Gastrocnemius medialis (tissue), 4 donors: ENCODE measurements around the gene TBC1D32. TPM values are rescaled to one million over a fixed set of nuclear protein-coding genes. Genes with fewer than 3 reads are reported as not detected.
"Not testable (repeated sequence)": the region's sequence is repeated elsewhere in the genome, so short reads cannot be mapped to it uniquely, and the experiment has no call there.

Source experiments
- ATAC-seq, 2 donors: fragments of 150-250 bp; one replicate each; pipeline ENCODE4 v1.9.1; 2016
- DNase-seq, 2 donors: peaks; one replicate each; pipeline ENCODE4 v3.0.0-alpha.2; 2019
- H3K27ac ChIP-seq, 4 donors: fragments of 200-600 bp; sonication (generic); 1 replicate in 1 of 4; 2 replicates in 3 of 4; pipeline ENCODE4 v1.5.1; 2016 to 2018; ENCODE audit warnings: mild to moderate bottlenecking in 2 of 4, moderate library complexity in 1 of 4
- H3K27me3 ChIP-seq, 3 donors: fragments of 200-600 bp; sonication (generic) in 2 of 3; 1 replicate in 1 of 3; 2 replicates in 2 of 3; pipeline versions ENCODE4 v1.5.1 to v1.6.0; 2016 to 2019; ENCODE audit warnings: mild to moderate bottlenecking in 1 of 3, moderate library complexity in 1 of 3
- H3K36me3 ChIP-seq, 2 donors: fragments of 200-600 bp; sonication (generic) in 1 of 2; one replicate each; pipeline ENCODE4 v1.5.1; 2017 to 2018
- H3K4me1 ChIP-seq, 2 donors: fragments of 200-600 bp; sonication (generic) in 1 of 2; one replicate each; pipeline ENCODE4 v1.5.1; 2016 to 2017; ENCODE audit warnings: mild to moderate bottlenecking in 2 of 2
- H3K4me3 ChIP-seq, 4 donors: fragments of 200-600 bp; sonication (generic) in 3 of 4; 1 replicate in 1 of 4; 2 replicates in 3 of 4; pipeline ENCODE4 v1.5.1; 2016 to 2019; ENCODE audit warnings: mild to moderate bottlenecking in 2 of 4
- H3K9me3 ChIP-seq, 3 donors: fragments of 200-600 bp; sonication (generic) in 2 of 3; 1 replicate in 1 of 3; 2 replicates in 2 of 3; pipeline ENCODE4 v1.5.1; 2016 to 2019
- POLR2A ChIP-seq, 2 donors: fragments of 450-650 bp; IDR thresholded peaks; one replicate each; pipeline ENCODE4 v1.6.1; 2017; ENCODE audit warnings: antibody characterized with exemption in 2 of 2, mild to moderate bottlenecking in 2 of 2, moderate library complexity in 2 of 2
- in situ Hi-C, 4 donors: fragments of 200-750 bp; cut with MboI; loops; one replicate each; pipeline versions ENCODE4 v1.15.0 to v1.8.0; 2017; ENCODE audit warnings: low sequenced_read_pairs in 4 of 4
- intact Hi-C: fragments of 100-400 bp; cut with DNase I; formaldehyde crosslinking; loops from one replicate; pipeline ENCODE4 v1.15.1; 2023; ENCODE audit warnings: low total_unique reads
- total RNA-seq, 4 donors: library from RNA; depleted of rRNA; stranded (reverse); fragments of >200 nt; gene quantifications; one replicate each; pipeline versions ENCODE4 v1.1.0 to v1.2.3, GENCODE V29; 2016
- TF ChIP-seq, protein P1 (sequence below), 5 experiments: fragments of 450-650 bp in 3 of 5; fragments of 200-600 bp in 2 of 5; sonication (generic) in 2 of 5; IDR thresholded peaks in 4 of 5; conservative IDR thresholded peaks in 1 of 5; 1 replicate in 4 of 5; 2 replicates in 1 of 5; pipeline ENCODE4 v1.5.1; 2016 to 2019; ENCODE audit warnings: antibody characterized with exemption in 5 of 5, mild to moderate bottlenecking in 3 of 5, moderate library complexity in 3 of 5

The TBC1D32 gene
- total RNA-seq, 4 donors from 2014 or later, result 0.07 to 1.2 (median 0.43) TPM

GRCh38 chr6:121043211-121043610, 291.1 kb downstream of the TBC1D32 start:
- H3K9me3 ChIP-seq, DNase-seq, in situ Hi-C loops, intact Hi-C loops, H3K27me3 ChIP-seq, H3K36me3 ChIP-seq, ATAC-seq, H3K27ac ChIP-seq, H3K4me1 ChIP-seq, H3K4me3 ChIP-seq: not testable (repeated sequence)

GRCh38 chr6:121042766-121043165, 291.5 kb downstream of the TBC1D32 start:
- ATAC-seq, result no peak
- intact Hi-C loops, result no loop called here
- Histone ChIP-seq H3K4me3 (no peak overlapping the region), H3K27me3 (no peaks in the 10 kb centered on the region), H3K27ac (no peak overlapping the region), H3K9me3 (no peaks in the 10 kb centered on the region), H3K36me3 (no peaks in the 10 kb centered on the region), H3K4me1 (no peaks in the 10 kb centered on the region)
- no peak for DNase-seq
- no peak for TF ChIP-seq POLR2A (IDR thresholded peaks at IDR 0.05)
- TF ChIP-seq, protein P1, sequence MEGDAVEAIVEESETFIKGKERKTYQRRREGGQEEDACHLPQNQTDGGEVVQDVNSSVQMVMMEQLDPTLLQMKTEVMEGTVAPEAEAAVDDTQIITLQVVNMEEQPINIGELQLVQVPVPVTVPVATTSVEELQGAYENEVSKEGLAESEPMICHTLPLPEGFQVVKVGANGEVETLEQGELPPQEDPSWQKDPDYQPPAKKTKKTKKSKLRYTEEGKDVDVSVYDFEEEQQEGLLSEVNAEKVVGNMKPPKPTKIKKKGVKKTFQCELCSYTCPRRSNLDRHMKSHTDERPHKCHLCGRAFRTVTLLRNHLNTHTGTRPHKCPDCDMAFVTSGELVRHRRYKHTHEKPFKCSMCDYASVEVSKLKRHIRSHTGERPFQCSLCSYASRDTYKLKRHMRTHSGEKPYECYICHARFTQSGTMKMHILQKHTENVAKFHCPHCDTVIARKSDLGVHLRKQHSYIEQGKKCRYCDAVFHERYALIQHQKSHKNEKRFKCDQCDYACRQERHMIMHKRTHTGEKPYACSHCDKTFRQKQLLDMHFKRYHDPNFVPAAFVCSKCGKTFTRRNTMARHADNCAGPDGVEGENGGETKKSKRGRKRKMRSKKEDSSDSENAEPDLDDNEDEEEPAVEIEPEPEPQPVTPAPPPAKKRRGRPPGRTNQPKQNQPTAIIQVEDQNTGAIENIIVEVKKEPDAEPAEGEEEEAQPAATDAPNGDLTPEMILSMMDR (IDR thresholded peaks at IDR 0.05 in 4 of 5, conservative IDR thresholded peaks at IDR 0.05 in 1 of 5), result no peak
- in situ Hi-C loops, result no loop called here

DNA sequence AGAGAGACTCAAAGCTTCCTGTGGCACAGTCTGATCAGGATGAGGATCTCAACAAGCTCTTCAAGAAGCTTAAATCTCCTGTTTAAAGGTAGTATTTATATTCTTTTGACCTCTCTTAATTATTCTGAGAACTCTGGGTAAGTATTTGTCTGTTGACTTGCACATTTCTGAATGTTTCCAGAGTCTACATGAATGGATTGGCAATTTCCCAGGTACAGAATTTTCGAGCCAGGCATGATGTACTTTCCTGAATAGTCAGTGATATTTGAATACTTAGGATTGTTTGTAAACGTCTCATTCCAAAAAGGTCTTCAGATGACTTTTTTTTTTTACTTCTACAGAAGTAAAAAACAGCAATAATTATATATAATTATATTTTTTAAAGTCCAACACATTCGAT, 293.4 kb downstream of the TBC1D32 start:
- DNase-seq (no peak), ATAC-seq (no peak)
- TF ChIP-seq POLR2A (IDR thresholded peaks at IDR 0.05), result no peak
- TF ChIP-seq, protein P1 (IDR thresholded peaks at IDR 0.05 in 4 of 5, conservative IDR thresholded peaks at IDR 0.05 in 1 of 5), result no peak
- Histone ChIP-seq H3K4me3 (no peak overlapping the region), H3K27ac (no peak overlapping the region), H3K9me3 (no peaks in the 10 kb centered on the region), H3K4me1 (no peaks in the 10 kb centered on the region), H3K27me3 (no peaks in the 10 kb centered on the region), H3K36me3 (no peaks in the 10 kb centered on the region)
- in situ Hi-C loops (no loop called here), intact Hi-C loops (no loop called here)

DNA sequence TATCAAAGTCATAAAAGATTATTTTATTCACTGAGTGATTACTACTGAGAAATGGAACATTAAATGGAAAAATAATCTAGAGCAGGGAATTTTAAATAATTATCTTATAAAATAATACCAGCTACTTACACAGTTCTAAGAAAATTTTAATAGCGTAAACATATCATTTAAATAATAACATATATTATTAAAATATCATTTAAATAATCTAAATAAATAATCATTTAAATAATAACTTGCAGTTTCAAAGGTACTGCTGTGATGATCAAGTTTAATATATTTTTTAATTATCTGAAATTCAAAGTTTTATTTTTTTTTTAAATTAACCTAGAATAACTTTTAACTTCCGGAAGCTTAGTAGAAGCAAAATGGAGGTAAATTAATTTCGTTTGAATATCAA, 301.2 kb downstream of the TBC1D32 start:
- intact Hi-C loops (no loop called here), in situ Hi-C loops (no loop called here)
- DNase-seq (no peak), ATAC-seq (no peak)
- H3K27ac ChIP-seq, result no peak overlapping the region
- no peaks in the 10 kb centered on the region for H3K27me3 ChIP-seq
- no peaks in the 10 kb centered on the region for H3K36me3 ChIP-seq
- H3K9me3 ChIP-seq, result no peaks in the 10 kb centered on the region
- H3K4me1 ChIP-seq, result no peaks in the 10 kb centered on the region
- H3K4me3 ChIP-seq, result no peak overlapping the region
- TF ChIP-seq, protein P1 (IDR thresholded peaks at IDR 0.05 in 4 of 5, conservative IDR thresholded peaks at IDR 0.05 in 1 of 5), result no peak
- TF ChIP-seq POLR2A (IDR thresholded peaks at IDR 0.05), result no peak

- Histone ChIP-seq H3K36me3 (no peaks in the 10 kb centered on the region), H3K27me3 (no peaks in the 10 kb centered on the region), H3K9me3 (no peaks in the 10 kb centered on the region), H3K27ac (no peak overlapping the region), H3K4me3 (no peak overlapping the region), H3K4me1 (no peaks in the 10 kb centered on the region)
- intact Hi-C loops, result no loop called here
- TF ChIP-seq, protein P1 (IDR thresholded peaks at IDR 0.05 in 4 of 5, conservative IDR thresholded peaks at IDR 0.05 in 1 of 5), result no peak
- TF ChIP-seq POLR2A (IDR thresholded peaks at IDR 0.05), result no peak
- no peak for ATAC-seq
- DNase-seq, result no peak
- in situ Hi-C loops, result no loop called here
Observed at GRCh38 chr6:121032268-121033006, 301.8 kb downstream of the TBC1D32 start.

Other genes starting within 250 kb of the TBC1D32 start
- gene GJA1, start 101.2 kb upstream of the TBC1D32 start, total RNA-seq, result 10 to 100 TPM in 1 of 4 donors, 1 to 10 TPM in 3; 6.8 to 10.8 (median 9.2) TPM